Right hindlimb (tissue), 1 donor: ENCODE measurements around the gene KRI1.
A peak's percentile ranks its signal among the peaks of the same experiment; 100 is the strongest.
"Not testable (repeated sequence)": the region's sequence is repeated elsewhere in the genome, so short reads cannot be mapped to it uniquely, and the experiment has no call there.

Experiments used
- DNase-seq: peaks from one replicate; pipeline ENCODE4 v3.0.0-alpha.2; 2018

KRI1 gene

GRCh38 chr19:10575011-10575716 lies 9.4 kb upstream of the KRI1 start:
- DNase-seq: no peak

DNA sequence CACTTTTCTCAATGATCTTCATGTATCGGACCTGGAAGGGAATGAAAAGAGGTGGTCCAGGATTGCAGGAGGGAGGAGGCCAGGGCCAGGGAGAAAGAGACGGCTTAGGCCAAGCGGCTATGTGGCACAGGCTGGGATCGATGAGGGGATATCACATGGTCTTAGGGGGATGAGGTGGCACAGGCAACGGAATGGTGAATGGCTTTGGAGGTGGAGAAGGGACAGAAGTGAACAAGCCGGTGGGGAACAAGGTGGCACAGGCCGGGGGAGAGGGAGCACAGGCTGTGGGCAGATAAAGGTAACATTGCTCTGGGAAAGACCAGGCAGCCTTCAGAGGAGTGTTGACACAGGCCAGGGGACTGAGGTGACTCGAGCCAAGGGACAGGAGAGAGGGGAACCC lies 8.7 kb upstream of the KRI1 start:
- DNase-seq: no peak

DNA sequence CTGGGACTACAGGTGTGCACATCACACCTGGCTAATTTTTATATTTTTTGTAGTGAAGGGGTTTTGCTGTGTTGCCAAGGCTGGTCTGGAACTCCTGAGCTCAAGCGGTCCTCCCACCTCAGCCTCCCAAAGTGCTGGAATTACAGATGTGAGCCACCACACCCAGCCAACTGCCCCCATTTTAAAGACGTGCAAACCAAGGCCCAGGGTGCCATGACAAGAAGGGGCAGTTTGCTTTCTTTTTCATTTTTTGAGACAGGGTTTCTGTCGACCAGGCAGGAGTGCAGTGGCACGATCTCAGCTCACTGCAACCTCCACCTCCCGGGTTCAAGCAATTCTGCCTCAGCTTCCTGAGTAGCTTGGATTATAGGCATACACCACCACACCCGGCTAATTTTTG lies 8.0 kb upstream of the KRI1 start:
- DNase-seq: not testable (repeated sequence)

DNA sequence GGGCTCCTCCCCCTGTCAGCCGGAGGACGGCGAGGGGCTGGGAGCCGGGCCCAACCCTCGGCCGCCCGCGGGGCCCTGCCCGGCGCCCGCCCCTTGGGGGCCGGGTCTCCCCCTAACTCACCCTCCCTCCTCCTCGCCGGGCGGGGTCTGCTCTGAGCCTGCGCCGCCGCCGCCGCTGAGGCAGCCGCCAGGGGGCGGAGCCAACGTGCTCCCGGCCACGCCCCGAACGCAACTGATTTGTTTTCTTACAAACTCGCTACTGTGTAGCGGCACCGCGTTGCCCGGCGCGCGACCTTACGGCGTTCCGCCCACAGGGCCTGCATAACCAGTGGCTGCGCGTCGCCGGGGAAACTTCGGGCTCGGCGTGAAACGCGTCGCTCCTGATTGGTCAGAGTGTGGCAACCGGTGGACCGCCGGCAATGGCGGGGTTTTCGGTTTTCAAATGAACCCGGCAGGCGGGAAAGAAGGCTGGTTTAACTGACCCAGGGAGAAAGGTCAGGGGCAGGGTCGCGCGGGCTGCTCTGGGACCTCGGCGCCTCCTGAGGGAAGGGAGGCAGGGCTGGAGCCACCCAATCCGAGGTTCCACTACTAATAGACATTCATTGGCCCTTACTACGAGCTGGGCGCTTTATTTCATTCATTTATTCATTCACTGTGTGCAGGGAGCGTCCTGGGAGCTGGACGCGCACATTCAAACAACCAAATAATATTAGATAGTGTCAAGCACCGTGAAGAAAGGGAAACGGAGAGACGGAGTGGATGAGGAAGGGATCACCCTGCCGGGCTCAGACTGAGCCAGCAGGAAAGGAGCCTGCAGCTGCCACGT lies 3.2 kb upstream of the KRI1 start, which contains the start of gene CDKN2D:
Gene CDKN2D, minus strand, starts transcription at position 154 of the 826 bp plus-strand sequence. CDS start 326 bp downstream, outside the sequence.
- peak; percentile 100 for DNase-seq

- DNase-seq: no peak
These were observed 2.4 kb upstream of the KRI1 start for GRCh38 chr19:10568062-10568825.

DNA sequence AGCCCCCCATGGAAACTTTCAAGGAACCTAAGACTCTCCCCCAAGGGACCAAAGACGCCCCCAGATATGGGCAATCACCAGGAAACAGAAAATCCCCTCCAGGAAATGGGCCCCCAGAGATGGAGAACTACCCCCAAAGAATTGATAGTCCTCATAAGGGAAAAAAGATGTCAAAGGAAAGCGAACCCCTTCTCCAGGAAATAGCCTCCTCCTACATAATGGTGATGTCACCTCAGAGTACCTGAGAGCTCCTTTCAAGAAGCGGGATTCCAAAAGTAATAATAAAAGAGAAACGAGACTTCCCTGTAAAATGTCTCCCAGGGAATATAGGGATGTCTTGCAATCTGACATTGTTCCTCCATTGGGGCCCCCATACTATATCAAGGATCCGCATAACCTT lies 1.8 kb upstream of the KRI1 start:
- no peak for DNase-seq

GRCh38 chr19:10566658-10567410 lies 1.0 kb upstream of the KRI1 start:
- no peak for DNase-seq

GRCh38 chr19:10566408-10566657 lies 523 bp upstream of the KRI1 start:
- DNase-seq: no peak

DNA sequence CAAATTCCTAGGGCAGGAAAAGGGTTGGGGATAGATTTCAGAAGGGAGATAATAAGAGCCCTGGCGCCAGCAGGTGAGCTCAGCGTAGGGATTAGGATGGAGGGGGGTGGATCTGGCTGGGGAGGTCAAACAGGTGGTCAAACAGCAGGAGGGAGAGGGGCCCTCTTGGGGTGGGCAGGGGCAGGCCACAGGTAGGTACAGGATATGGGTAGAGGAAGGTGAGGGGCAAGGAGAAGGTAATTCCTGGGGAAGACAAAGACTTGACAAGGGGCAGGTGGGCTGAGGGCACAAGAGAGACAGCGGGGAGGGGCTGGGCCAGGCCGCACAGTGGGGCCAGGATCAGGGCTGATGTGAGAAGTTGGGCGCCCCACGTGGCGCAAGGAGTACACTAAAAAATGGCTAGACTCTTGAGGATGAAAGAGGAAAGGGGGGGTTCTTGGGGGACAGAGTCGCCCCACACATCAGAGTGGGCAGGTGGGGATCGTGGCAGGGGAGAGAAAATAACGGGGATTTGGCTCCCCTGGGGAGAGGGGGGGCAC lies 713 bp downstream of the KRI1 start:
- DNase-seq: no peak

DNA sequence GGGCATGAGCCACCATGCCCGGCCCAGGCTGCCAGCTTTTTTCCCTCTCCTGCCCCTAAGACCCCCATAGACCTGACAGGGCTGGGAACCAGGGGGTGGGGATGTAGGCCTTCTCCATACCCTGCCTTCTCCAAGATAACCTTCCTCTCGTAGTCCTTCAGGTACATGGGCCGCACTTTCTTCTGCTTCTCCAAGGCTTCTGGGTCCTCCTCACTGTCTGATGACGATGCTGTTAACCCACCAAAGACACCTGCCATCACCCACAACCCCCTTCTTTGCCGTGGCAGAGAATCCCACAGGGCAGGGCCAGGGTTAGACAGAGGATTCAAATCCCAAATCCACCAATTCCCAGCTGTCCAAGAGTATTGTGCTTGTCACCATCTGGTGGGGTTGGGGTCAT lies 3.2 kb downstream of the KRI1 start:
- no peak for DNase-seq

- DNase-seq: no peak
These were observed 5.7 kb downstream of the KRI1 start for GRCh38 chr19:10560154-10560553.

- DNase-seq: no peak
These were observed 8.1 kb downstream of the KRI1 start for GRCh38 chr19:10557603-10558197.

GRCh38 chr19:10555610-10555973 lies 10.2 kb downstream of the KRI1 start:
- no peak for DNase-seq

GRCh38 chr19:10554760-10555609 lies 10.8 kb downstream of the KRI1 start:
- no peak for DNase-seq

DNA sequence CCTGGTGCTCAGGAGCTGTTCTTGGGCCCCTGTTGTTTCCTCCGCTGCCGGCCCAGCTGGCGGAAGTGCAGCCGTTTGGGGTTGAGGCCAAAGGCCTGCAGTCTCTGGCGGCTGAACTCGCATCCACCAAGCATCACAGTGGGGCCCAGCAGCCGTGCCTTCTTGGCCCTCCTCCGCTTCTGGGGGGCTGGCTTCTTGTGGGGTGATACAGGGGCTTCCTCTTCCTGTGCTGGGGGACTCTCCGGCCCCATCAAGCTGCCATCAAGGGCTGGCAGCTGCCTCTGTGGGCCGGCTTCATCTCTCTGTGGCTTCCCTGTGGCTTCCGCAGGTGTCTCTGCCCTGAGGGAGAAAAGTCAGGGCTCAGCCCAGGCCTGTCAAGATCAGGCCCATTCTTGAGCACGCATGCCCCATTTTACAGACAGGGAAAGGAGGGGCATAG lies 11.8 kb downstream of the KRI1 start:
- no peak for DNase-seq

DNA sequence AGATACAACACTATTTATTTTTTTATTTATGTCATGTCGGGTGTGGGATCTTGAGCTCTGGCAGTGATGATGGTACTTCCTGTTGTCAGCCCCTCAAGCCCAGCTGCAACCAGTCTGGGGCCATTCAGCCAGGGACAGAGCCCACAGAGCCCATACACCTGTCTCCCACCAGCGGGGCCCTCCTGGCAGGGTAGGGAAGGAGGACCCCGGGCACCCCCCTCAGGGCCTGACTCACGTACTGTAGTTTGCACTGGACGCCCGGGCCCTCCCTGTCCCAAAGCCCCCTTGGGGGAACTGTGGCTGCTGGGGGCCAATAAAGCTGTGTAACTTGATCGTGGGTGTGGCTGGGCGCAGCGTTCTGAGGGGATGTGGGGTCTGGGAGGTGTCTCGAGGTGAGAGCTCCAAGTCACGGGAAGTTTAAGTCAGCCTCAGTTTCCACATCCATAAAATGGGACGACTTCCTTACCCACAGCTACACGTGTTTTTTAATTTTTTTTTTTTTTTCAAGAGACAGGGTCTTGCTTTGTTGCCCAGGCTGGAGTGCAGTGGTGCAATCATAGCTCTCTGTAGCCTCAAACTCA lies 12.6 kb downstream of the KRI1 start:
- no peak for DNase-seq

- no peak for DNase-seq
These were observed 13.2 kb downstream of the KRI1 start for GRCh38 chr19:10552510-10553053.

DNA sequence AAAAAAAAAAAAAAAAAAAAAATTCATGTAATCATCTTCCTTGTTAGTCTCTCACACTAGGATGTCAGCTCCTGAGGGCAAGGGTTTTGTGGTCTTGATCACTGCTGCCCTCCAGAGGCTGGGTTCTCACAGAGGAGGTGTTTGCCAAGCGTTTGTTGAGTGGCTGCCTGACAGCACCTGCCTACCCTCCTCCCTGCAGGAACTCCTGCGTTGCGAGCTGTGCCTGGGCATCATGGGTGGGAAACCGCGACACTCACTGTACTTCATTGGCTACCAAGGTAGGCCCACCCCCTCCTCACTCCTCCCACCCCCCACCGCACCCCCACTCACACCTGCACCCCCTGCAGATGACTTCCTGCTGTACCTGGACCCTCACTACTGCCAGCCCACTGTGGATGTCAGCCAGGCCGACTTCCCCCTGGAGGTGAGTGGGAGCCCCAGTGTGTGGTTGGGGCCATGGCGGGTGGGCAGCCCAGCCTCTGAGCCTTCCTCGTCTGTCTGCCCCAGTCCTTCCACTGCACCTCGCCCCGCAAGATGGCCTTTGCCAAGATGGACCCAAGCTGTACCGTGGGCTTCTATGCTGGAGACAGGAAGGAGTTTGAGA lies 14.0 kb downstream of the KRI1 start:
- DNase-seq: no peak

GRCh38 chr19:10551006-10551405 lies 14.8 kb downstream of the KRI1 start:
- DNase-seq: not testable (repeated sequence)

GRCh38 chr19:10550336-10550735 lies 15.5 kb downstream of the KRI1 start:
- no peak for DNase-seq
